NB4 (cell line): ENCODE measurements around the gene N4BP2L2.

Experiments used
- DNase-seq: peaks from one replicate; pipeline ENCODE4 v3.0.0; 2010; ENCODE audit warnings: low read depth
- H3K4me3 ChIP-seq: one replicate; pipeline ENCODE4 v1.5.1; 2011; ENCODE audit warnings: mild to moderate bottlenecking, low read depth, low read length, moderate library complexity
- MAX ChIP-seq: IDR thresholded peaks from 2 replicates; pipeline ENCODE4 v1.6.1; 2011; ENCODE audit warnings: low read depth, low read length
- MYC ChIP-seq: IDR thresholded peaks from 2 replicates; pipeline ENCODE4 v1.6.1; 2011; ENCODE audit warnings: low read depth, low read length
- POLR2A ChIP-seq: IDR thresholded peaks from 2 replicates; pipeline ENCODE4 v1.6.1; 2011; ENCODE audit warnings: mild to moderate bottlenecking; ENCODE audit not compliant: insufficient read length; ENCODE audit errors: extremely low read depth
- TF ChIP-seq, protein P1 (sequence below): IDR thresholded peaks from one replicate; pipeline ENCODE4 v1.5.1; 2012; ENCODE audit warnings: low read depth, low read length

N4BP2L2 gene

GRCh38 chr13:32425158-32425557 lies 113.4 kb downstream of the N4BP2L2 start:
- TF ChIP-seq MAX (no peak), MYC (no peak), POLR2A (no peak)
- TF ChIP-seq, protein P1, sequence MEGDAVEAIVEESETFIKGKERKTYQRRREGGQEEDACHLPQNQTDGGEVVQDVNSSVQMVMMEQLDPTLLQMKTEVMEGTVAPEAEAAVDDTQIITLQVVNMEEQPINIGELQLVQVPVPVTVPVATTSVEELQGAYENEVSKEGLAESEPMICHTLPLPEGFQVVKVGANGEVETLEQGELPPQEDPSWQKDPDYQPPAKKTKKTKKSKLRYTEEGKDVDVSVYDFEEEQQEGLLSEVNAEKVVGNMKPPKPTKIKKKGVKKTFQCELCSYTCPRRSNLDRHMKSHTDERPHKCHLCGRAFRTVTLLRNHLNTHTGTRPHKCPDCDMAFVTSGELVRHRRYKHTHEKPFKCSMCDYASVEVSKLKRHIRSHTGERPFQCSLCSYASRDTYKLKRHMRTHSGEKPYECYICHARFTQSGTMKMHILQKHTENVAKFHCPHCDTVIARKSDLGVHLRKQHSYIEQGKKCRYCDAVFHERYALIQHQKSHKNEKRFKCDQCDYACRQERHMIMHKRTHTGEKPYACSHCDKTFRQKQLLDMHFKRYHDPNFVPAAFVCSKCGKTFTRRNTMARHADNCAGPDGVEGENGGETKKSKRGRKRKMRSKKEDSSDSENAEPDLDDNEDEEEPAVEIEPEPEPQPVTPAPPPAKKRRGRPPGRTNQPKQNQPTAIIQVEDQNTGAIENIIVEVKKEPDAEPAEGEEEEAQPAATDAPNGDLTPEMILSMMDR: no peak
- peak overlapping the region; percentile 82 for H3K4me3 ChIP-seq
- DNase-seq: no peak

- peak overlapping the region; percentile 82 for H3K4me3 ChIP-seq
- TF ChIP-seq, protein P1: no peak
- TF ChIP-seq MAX (peak; percentile 45), POLR2A (peak; percentile 32), MYC (peak; percentile 56; the same call in 1 of the 2 replicates)
- DNase-seq: peak; percentile 94
These were observed 115.0 kb downstream of the N4BP2L2 start for GRCh38 chr13:32423592-32423991.

GRCh38 chr13:32419862-32420261 lies 118.7 kb downstream of the N4BP2L2 start:
- TF ChIP-seq, protein P1: no peak
- TF ChIP-seq MYC (no peak), POLR2A (no peak), MAX (no peak)
- no peak for DNase-seq
- H3K4me3 ChIP-seq: no peak overlapping the region

DNA sequence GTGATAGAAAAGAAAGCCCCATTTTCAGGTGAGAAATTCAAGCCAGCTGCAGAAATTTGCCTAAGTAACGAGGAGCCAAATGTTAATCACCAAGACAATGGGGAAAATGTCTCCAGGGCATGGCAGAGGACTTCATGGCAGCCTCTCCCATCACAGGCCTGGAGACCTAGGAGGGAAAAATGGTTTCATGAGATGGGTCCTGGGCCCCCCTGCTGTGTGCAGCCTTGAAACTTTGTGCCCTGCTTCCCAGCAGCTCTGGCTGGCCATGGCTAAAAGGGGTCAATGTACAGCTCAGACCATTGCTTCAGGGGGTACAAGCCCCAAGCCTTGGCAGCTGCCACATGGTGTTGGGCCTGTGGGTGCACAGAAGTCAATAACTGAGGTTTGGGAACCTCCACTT lies 120.6 kb downstream of the N4BP2L2 start:
- H3K4me3 ChIP-seq: no peak overlapping the region
- DNase-seq: no peak
- TF ChIP-seq, protein P1: no peak
- no peak for TF ChIP-seq MYC
- TF ChIP-seq MAX: no peak
- TF ChIP-seq POLR2A: no peak

DNA sequence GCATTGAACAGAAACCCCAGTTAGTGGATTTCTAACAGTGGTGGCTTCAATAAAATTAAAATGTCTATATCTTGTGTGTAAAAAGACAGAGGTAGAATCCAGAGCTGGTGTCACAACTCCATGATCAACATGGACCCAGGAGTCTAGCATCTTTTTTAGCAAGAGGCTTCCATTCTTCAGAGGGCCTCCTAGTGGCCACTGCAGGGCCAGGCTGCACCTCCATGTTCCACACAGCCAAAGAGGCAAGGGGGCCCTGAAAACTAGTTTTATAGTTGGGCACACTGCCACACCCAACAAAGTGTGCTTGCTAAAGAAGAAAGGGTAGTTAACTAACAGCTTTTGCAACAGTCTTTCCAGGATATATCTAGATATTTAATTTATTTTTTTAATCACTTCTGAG lies 123.6 kb downstream of the N4BP2L2 start:
- no peak overlapping the region for H3K4me3 ChIP-seq
- TF ChIP-seq MYC (no peak), POLR2A (no peak), MAX (no peak)
- TF ChIP-seq, protein P1: peak; percentile 75
- DNase-seq: peak; percentile 67
